Neural crest cell (in vitro differentiated cells): ENCODE data around the gene UROC1. TPM values are rescaled to one million over a fixed set of nuclear protein-coding genes. Genes with fewer than 3 reads are reported as not detected.

Experiments used
- DNase-seq: peaks from one replicate; pipeline ENCODE4 v3.0.0; 2021; ENCODE audit warnings: low read depth, mixed read lengths, low spot score
- H3K27ac Mint-ChIP-seq: one replicate; pipeline ENCODE4 v1.8.0; 2021; ENCODE audit warnings: mild to moderate bottlenecking, mixed read lengths; ENCODE audit not compliant: unreplicated experiment
- H3K27me3 Mint-ChIP-seq: 2 replicates; pipeline ENCODE4 v1.8.0; 2021; ENCODE audit warnings: low read depth, mild to moderate bottlenecking, mixed read lengths
- H3K36me3 Mint-ChIP-seq: 2 replicates; pipeline ENCODE4 v1.8.0; 2021; ENCODE audit warnings: low read depth, mild to moderate bottlenecking, mixed read lengths
- H3K4me1 Mint-ChIP-seq: 2 replicates; pipeline ENCODE4 v1.8.0; 2021; ENCODE audit warnings: mixed read lengths
- H3K4me3 Mint-ChIP-seq: one replicate; pipeline ENCODE4 v1.8.0; 2021; ENCODE audit warnings: mild to moderate bottlenecking, mixed read lengths
- H3K9me3 Mint-ChIP-seq: 2 replicates; pipeline ENCODE4 v1.8.0; 2021; ENCODE audit warnings: mixed read lengths
- total RNA-seq: library from RNA; stranded (reverse); gene quantifications from 2 replicates; pipeline ENCODE4 v1.2.1, GENCODE V29; 2021
- TF ChIP-seq, protein P1 (sequence below): fragments of 200-600 bp; sonication (generic); conservative IDR thresholded peaks from 2 replicates; pipeline ENCODE4 v1.5.0; 2021; ENCODE audit warnings: antibody characterized with exemption, mild to moderate bottlenecking

The UROC1 gene
- total RNA-seq, 1 donor from 2014 or later: not detected

DNA sequence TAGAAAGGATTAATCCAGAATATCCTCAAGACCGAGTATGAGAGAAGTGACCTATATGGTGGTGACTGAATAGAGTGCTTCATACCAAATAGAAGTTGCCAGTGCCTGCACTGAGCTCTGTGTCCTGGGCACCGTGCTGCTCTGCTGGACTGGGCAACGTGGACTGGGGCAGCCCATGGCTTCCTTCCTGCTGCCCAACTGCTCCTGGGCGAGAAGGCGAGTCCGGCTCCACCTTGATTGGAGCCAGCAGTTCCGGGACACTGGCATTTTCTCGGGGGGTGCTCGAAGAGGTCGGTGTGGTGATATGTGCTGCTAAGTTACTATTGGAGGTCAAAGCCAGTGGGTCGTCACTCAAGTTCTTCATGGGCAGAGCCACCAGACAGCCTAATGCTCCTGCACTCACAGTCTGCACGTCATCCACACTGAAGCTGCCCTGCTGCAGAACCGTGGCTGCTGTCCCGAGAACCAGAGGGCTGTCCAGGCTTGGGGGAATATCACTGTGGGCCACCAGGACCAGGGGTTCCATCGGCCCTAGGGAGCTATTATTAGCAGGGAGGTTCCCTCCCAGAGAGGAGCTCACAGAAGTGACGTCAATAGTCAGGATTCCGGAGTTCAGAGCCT lies 56.0 kb downstream of the UROC1 start:
- H3K27ac Mint-ChIP-seq: no peak overlapping the region
- TF ChIP-seq, protein P1, sequence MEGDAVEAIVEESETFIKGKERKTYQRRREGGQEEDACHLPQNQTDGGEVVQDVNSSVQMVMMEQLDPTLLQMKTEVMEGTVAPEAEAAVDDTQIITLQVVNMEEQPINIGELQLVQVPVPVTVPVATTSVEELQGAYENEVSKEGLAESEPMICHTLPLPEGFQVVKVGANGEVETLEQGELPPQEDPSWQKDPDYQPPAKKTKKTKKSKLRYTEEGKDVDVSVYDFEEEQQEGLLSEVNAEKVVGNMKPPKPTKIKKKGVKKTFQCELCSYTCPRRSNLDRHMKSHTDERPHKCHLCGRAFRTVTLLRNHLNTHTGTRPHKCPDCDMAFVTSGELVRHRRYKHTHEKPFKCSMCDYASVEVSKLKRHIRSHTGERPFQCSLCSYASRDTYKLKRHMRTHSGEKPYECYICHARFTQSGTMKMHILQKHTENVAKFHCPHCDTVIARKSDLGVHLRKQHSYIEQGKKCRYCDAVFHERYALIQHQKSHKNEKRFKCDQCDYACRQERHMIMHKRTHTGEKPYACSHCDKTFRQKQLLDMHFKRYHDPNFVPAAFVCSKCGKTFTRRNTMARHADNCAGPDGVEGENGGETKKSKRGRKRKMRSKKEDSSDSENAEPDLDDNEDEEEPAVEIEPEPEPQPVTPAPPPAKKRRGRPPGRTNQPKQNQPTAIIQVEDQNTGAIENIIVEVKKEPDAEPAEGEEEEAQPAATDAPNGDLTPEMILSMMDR: no peak
- H3K4me1 Mint-ChIP-seq: no peaks in the 10 kb centered on the region
- H3K9me3 Mint-ChIP-seq: no peaks in the 10 kb centered on the region
- H3K36me3 Mint-ChIP-seq: peaks cover 10% of the 10 kb centered on the region
- H3K4me3 Mint-ChIP-seq: no peak overlapping the region
- no peak for DNase-seq
- no peaks in the 10 kb centered on the region for H3K27me3 Mint-ChIP-seq

GRCh38 chr3:126460381-126460780 lies 57.2 kb downstream of the UROC1 start:
- H3K36me3 Mint-ChIP-seq: peaks cover 9% of the 10 kb centered on the region
- no peak overlapping the region for H3K27ac Mint-ChIP-seq
- H3K4me3 Mint-ChIP-seq: no peak overlapping the region
- H3K9me3 Mint-ChIP-seq: no peaks in the 10 kb centered on the region
- no peak for DNase-seq
- TF ChIP-seq, protein P1: no peak
- no peaks in the 10 kb centered on the region for H3K27me3 Mint-ChIP-seq
- peaks cover 2% of the 10 kb centered on the region for H3K4me1 Mint-ChIP-seq

- no peak for DNase-seq
- Mint-ChIP-seq H3K27ac (no peak overlapping the region), H3K4me1 (peaks cover 8% of the 10 kb centered on the region), H3K9me3 (no peaks in the 10 kb centered on the region), H3K27me3 (no peaks in the 10 kb centered on the region), H3K4me3 (no peak overlapping the region), H3K36me3 (peaks cover 11% of the 10 kb centered on the region)
- TF ChIP-seq, protein P1: no peak
These were observed 57.8 kb downstream of the UROC1 start for GRCh38 chr3:126459763-126460127.

- peaks cover 11% of the 10 kb centered on the region for H3K36me3 Mint-ChIP-seq
- no peaks in the 10 kb centered on the region for H3K27me3 Mint-ChIP-seq
- DNase-seq: no peak
- no peaks in the 10 kb centered on the region for H3K9me3 Mint-ChIP-seq
- no peak overlapping the region for H3K4me3 Mint-ChIP-seq
- TF ChIP-seq, protein P1: no peak
- H3K4me1 Mint-ChIP-seq: peaks cover 13% of the 10 kb centered on the region
- no peak overlapping the region for H3K27ac Mint-ChIP-seq
These were observed 58.3 kb downstream of the UROC1 start for GRCh38 chr3:126459111-126459762.

GRCh38 chr3:126456766-126457388 lies 60.7 kb downstream of the UROC1 start:
- TF ChIP-seq, protein P1: no peak
- Mint-ChIP-seq H3K4me1 (peaks cover 15% of the 10 kb centered on the region), H3K27me3 (no peaks in the 10 kb centered on the region), H3K9me3 (no peaks in the 10 kb centered on the region), H3K36me3 (peaks cover 11% of the 10 kb centered on the region), H3K4me3 (no peak overlapping the region), H3K27ac (no peak overlapping the region)
- no peak for DNase-seq
